HG02938 (cell line): ENCODE measurements around the gene GCH1.
"Not testable (repeated sequence)": the region's sequence is repeated elsewhere in the genome, so short reads cannot be mapped to it uniquely, and the experiment has no call there.

Experiments
- ATAC-seq: cut with Tn5 transposase; IDR thresholded peaks from one replicate; pipeline ENCODE4 v1.9.1; 2021; ENCODE audit warnings: mild to moderate bottlenecking, moderate library complexity; ENCODE audit not compliant: unreplicated experiment

The GCH1 gene

GRCh38 chr14:54902521-54903420, at the start of gene GCH1:
GCH1 (minus strand) TSS chr14:54902826; CDS start chr14:54902663, 163 bp downstream.
- ATAC-seq, result peak; percentile 79

DNA sequence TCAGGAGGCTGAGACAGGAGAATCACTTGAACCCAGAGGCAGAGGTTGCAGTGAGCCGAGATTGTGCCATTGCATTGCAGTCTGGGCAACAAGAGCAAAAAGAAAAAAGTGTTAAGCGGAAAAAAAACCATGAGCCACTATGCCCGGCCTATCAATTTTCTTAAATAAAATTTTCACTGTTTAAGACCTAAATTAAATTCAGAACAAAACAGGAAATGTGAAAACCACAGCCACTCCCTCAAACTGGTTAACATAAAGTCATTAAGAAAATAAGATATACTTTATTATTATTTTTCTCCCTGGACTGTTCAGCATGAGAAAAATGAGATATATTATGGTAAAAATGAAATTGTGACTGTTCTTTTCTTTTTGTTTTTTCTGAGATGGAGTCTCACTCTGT, 44.6 kb upstream of the GCH1 start:
- no peak for ATAC-seq

GRCh38 chr14:54946500-54946899, 43.9 kb upstream of the GCH1 start:
- no peak for ATAC-seq

DNA sequence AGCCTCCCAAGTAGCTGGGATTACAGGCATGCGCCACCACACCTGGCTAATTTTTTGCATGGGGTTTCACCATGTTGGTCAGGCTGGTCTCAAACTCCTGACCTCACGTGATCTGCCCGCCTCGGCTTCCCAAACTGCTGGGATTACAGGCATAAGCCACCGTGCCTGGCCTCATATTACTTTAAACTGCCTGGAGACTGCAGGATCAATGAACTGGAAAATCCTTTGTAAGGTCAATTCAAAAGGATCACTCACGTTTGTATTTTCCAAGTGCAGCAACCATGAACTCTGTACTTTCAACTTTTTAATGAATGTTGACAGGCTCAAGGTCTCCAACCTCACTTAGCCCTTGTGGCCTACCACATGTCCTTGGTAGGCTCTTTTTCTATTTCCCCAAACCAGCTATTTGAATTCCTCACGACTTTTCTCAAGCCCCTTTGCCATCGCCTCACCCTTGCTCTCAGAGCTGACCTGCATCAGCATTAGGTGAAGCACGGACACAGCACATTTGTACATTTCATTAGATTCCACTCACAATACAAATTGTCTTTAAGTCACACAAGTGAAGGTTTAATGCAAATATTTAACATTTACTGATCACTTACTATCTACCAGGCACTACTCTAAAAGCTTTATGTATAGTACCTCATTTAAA, 42.2 kb upstream of the GCH1 start:
- ATAC-seq, result no peak

DNA sequence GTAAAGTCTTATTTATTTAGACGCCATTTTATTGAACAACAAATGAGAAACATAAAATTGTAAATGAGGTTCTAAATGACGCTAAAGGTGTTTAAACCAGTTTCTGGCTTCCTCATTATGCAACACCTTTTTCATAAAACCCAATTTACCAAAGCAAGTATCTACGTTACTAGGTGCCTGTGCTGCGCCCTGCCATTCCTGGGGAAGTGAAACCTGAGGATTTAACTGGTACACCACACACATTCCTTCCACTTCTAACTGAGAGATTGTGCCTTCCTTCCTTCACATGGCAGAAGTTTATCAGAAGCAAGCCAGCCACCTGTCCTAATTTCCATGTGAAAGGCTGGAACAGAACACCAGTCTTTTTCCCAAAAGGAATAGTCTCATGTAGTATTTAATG, 40.3 kb upstream of the GCH1 start:
- ATAC-seq, result no peak

DNA sequence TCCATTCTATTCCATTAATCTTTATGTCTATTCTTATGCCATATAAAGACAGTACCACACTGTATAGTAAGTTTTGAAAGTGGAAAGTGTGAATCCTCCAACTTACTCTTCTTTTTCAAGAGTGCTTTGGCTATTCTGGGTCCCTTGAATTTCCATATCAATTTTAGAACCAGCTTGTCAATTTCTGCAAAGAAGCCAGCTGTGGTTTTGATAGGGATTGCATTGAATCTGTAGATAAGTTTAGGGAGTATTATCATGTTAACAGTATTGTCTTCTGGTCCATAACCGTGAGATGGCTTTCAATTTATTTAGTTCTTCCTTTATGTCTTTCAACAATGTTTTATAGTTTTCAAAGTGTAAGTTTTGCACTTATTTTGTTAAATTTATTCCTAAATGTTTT, 34.2 kb upstream of the GCH1 start:
- ATAC-seq, result no peak

- no peak for ATAC-seq
Observed at GRCh38 chr14:54935958-54936357, 33.3 kb upstream of the GCH1 start.

DNA sequence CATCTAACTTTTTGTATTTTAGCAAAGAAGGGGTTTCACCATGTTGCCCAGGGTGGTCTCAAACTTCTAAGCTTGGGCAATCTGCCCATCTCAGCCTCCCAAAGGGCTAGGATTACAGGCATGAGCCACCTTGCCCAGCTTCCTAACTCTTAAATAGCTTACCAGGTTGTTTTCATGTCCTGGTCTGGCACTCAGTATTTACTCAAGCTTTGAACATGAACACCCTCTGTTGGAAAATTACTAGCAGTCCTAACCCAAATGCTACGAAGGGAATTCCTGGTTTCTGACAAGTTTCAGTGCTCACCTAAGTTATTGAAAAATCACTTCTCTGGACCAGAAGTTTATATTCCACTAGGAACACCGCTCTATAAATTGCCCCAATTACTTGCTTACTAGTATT, 32.5 kb upstream of the GCH1 start:
- ATAC-seq, result no peak

DNA sequence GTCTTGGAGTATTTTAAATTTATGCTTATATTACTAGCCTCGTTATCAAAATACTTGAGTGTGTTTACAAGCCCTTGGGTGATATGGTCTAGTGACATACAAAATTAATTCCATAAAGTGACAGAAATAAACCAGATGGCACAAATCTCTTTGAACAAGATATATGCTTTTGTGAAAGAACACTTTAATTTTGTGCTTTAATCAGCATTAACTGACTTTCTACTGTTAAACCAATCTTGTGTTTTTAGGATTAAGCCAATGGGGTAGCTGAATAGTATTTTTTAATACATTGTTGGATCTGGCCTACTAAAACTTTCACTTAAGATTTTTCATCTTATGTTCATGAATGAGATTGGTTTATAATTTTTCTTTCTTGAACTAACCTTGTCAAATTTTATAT, 30.4 kb upstream of the GCH1 start:
- no peak for ATAC-seq

DNA sequence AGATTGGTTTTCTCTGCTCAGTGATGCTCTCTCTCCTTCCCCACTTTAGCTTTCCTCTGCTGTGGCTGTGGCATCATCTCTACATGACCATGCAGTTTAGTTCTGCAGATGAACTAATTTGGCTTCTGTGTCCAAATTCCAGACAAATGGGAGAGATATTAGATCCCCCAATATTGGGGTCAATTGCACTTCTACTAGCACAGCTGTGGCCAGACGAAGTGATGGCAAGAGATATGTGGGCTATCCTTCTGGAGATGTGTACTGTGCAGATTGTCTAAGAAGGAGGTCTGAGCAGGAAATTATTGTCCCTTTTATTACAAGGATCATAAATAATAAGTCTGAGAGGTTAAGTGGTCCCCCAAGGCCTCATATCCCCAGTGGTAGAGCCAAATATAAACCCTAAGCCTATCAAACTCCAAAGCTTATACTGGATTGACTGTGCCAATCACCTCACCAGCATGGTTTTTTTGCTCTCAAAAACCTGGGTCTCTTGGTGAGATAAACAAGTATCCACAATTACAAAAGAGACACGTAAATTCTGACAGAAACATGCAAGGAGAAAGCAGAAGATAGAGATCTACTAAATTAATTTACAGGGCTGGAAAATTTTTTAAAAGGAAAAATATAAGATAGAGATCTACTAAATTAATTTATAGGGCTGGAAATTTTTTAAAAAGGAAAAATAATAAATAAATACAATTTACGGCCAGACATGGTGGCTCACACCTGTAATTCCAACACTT, 29.1 kb upstream of the GCH1 start:
- ATAC-seq, result no peak

DNA sequence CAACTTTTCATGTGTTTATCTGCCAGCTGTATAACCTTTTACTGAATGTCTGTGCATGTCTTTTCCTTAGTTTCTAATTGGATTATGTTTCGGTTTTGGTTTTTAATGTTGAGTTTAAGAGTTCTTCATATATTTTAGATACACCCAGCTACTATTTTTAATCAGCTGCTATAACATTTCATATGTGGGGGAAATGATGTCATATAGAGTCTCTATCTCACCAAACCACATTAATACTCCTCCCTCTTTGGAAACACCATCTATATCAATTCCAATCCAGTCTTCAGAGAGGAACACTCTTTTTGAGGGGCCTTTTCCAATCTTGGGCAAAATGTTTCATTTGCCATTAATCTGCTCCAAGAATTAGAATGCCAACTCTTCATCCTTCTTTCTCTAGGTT, 28.5 kb upstream of the GCH1 start:
- ATAC-seq, result no peak

- ATAC-seq, result no peak
Observed at GRCh38 chr14:54929556-54929955, 26.9 kb upstream of the GCH1 start.

GRCh38 chr14:54928216-54928615, 25.6 kb upstream of the GCH1 start:
- no peak for ATAC-seq

GRCh38 chr14:54927551-54927950, 24.9 kb upstream of the GCH1 start:
- no peak for ATAC-seq

- ATAC-seq, result not testable (repeated sequence)
Observed at GRCh38 chr14:54926570-54926969, 23.9 kb upstream of the GCH1 start.

- ATAC-seq, result no peak
Observed at GRCh38 chr14:54922598-54922997, 20.0 kb upstream of the GCH1 start.

- no peak for ATAC-seq
Observed at GRCh38 chr14:54920052-54920451, 17.4 kb upstream of the GCH1 start.

- ATAC-seq, result no peak
Observed at GRCh38 chr14:54919330-54919729, 16.7 kb upstream of the GCH1 start.

DNA sequence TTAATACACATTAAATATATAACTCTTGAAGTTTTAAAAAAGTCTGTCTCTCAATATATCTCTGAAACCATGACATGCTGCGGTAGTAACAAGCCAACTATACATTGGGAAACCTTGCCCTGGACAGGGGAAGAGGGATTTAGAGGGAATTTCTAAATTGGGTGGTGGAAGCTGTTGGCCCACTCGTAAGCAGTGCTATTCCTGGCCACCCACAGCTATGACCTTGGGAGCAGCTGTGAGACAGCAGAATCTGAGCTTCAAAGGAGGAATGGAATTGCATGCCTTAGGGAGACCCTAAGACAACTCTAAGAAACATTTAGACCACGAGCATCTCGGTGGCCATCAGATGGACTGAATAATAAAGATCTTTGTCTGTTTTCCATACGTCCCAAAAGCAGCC, 15.8 kb upstream of the GCH1 start:
- no peak for ATAC-seq

- ATAC-seq, result no peak
Observed at GRCh38 chr14:54916101-54916500, 13.5 kb upstream of the GCH1 start.

- ATAC-seq, result no peak
Observed at GRCh38 chr14:54909817-54910558, 7.4 kb upstream of the GCH1 start.
